ENCODE results near the gene SPOCK1. TPM values are rescaled to one million over a fixed set of nuclear protein-coding genes. Genes with fewer than 3 reads are reported as not detected.

Gene SPOCK1
- total RNA-seq, 1 experiment from 2014 or later: 4.0 TPM

DNA sequence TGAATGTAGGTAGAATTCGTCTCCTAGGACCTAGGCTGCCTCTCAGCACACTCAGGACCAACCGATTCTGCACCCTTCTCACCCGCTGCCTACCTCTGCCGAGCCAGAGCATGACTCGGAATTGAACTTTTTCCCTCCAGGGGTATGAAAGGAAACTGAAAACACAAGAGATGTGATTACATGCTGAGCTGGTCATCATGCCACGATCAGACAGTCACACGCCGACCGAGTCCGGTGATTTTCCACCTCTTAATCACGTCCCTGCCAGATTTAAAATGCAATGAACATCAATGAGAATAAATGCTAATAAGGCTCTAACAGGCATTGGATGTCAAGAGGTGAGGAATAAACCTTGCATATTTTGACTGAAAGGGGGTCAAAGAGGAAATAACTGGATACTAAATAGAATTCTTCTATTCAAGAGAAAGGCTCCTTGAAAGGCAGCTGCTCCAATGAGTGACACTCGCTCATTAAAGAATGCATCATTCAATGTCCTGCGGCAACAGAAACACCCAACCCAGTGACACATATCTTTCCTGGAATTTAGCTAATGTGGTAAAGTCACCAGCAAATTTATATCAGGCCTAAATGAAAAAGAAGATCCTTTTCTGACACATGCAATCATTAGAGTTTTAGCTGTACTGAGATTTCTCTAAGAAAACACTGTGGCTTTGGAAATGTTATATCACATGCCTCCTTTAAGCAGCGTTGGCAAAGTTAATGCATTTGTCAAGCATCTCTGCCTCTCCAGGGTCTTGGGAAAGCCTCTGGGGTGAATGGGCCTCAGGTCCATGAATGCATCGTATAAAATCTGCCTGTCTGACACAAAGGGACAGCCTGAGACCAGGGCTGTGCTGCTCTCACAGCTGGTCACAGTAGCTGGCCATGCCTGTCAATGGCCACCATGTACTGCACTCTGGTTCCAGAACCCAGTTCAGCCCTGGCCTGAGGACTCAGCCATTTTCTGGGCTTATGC, 128.7 kb downstream of the SPOCK1 start:
- peaks cover 6% of the 10 kb centered on the region for H3K4me1 ChIP-seq (ENCODE audit: insufficient read depth, low read length, poor library complexity, severe bottlenecking)
- ChIA-PET CTCF (no interaction called here), POLR2A (ENCODE audit: low non-redundant PET) (interaction anchor here (0.5 kb wide), 1 partner anchor 693 kb away, joined by 4 read pairs; no protein-coding TSS in a partner anchor)
- intact Hi-C loops (cut with micrococcal nuclease; ENCODE audit: unreplicated experiment): no loop called here
- H3K36me3 ChIP-seq (ENCODE audit: insufficient read depth, low read length, poor library complexity, severe bottlenecking): no peaks in the 10 kb centered on the region
- DNase-seq (ENCODE audit: low spot score): no peak
- no peaks in the 10 kb centered on the region for H3K9me3 ChIP-seq (ENCODE audit: low read depth, low read length, poor library complexity, severe bottlenecking)
- H3K27me3 ChIP-seq (replicated peaks; ENCODE audit: insufficient read depth, low read depth, low read length, poor library complexity): peaks cover 6% of the 10 kb centered on the region
- H3K4me3 ChIP-seq (ENCODE audit: low read depth, low read length, poor library complexity, severe bottlenecking): no peak overlapping the region
- no peak for TF ChIP-seq EZH2 (IDR thresholded peaks at IDR 0.05; ENCODE audit: borderline replicate concordance, low read depth, low read length, poor library complexity, severe bottlenecking)
- TF ChIP-seq, protein P1, sequence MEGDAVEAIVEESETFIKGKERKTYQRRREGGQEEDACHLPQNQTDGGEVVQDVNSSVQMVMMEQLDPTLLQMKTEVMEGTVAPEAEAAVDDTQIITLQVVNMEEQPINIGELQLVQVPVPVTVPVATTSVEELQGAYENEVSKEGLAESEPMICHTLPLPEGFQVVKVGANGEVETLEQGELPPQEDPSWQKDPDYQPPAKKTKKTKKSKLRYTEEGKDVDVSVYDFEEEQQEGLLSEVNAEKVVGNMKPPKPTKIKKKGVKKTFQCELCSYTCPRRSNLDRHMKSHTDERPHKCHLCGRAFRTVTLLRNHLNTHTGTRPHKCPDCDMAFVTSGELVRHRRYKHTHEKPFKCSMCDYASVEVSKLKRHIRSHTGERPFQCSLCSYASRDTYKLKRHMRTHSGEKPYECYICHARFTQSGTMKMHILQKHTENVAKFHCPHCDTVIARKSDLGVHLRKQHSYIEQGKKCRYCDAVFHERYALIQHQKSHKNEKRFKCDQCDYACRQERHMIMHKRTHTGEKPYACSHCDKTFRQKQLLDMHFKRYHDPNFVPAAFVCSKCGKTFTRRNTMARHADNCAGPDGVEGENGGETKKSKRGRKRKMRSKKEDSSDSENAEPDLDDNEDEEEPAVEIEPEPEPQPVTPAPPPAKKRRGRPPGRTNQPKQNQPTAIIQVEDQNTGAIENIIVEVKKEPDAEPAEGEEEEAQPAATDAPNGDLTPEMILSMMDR (conservative IDR thresholded peaks at IDR 0.05; ENCODE audit: low read depth, low read length): no peak
- no TSS peak for BruUV-seq (replicated peaks)
- no peak overlapping the region for H3K27ac ChIP-seq (ENCODE audit: low read depth, low read length, poor library complexity, severe bottlenecking)

DNA sequence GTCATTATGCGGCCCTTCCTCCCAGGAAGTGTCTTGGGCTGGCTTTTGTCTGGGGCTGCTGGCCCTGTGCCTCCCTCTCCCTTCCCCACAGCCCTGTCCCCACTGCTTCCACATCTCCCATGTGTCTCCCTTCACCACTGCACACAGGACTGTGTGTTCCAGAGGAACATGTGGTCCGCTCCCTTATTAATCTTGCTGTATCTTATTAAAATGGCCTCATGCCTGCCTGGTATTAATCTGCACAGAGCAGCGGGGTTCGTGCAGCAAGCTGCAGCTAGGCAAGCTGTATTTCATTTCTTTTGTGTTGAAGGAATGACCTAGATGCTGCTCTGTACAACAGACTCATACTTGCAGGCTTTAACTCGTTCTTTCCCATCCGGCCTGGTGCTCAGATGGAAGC, 130.5 kb downstream of the SPOCK1 start:
- no peak for DNase-seq (ENCODE audit: low spot score)
- peaks cover 6% of the 10 kb centered on the region for H3K27me3 ChIP-seq (replicated peaks; ENCODE audit: insufficient read depth, low read depth, low read length, poor library complexity)
- CTCF ChIA-PET: no interaction called here
- no TSS peak for BruUV-seq (replicated peaks)
- intact Hi-C loops (cut with micrococcal nuclease; ENCODE audit: unreplicated experiment): no loop called here
- no peak overlapping the region for H3K4me3 ChIP-seq (ENCODE audit: low read depth, low read length, poor library complexity, severe bottlenecking)
- TF ChIP-seq, protein P1 (conservative IDR thresholded peaks at IDR 0.05; ENCODE audit: low read depth, low read length): no peak
- TF ChIP-seq EZH2 (IDR thresholded peaks at IDR 0.05; ENCODE audit: borderline replicate concordance, low read depth, low read length, poor library complexity, severe bottlenecking): no peak
- H3K4me1 ChIP-seq (ENCODE audit: insufficient read depth, low read length, poor library complexity, severe bottlenecking): peaks cover 1% of the 10 kb centered on the region
- H3K36me3 ChIP-seq (ENCODE audit: insufficient read depth, low read length, poor library complexity, severe bottlenecking): no peaks in the 10 kb centered on the region
- no peaks in the 10 kb centered on the region for H3K9me3 ChIP-seq (ENCODE audit: low read depth, low read length, poor library complexity, severe bottlenecking)
- POLR2A ChIA-PET (ENCODE audit: low non-redundant PET): no interaction called here
- H3K27ac ChIP-seq (ENCODE audit: low read depth, low read length, poor library complexity, severe bottlenecking): no peak overlapping the region

DNA sequence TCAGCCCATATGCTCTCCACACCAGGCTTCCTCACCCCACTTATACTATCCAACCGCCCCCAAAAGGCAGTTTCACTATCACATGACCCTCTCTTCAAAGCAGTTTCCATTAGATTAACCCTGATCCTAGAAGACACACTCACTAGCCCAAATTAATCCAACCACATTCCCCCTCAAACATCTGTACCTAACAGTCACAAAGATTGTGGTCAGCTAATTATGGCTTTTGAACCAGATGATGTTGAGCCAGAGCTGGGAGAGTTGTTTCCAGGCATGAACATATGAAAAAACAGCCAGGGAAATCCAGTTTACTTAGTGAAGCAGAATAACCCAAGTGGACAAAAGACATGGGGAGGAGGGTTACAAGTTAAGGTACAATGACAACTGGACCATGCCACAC, 131.2 kb downstream of the SPOCK1 start:
- intact Hi-C loops (cut with micrococcal nuclease; ENCODE audit: unreplicated experiment): no loop called here
- Histone ChIP-seq H3K27ac (ENCODE audit: low read depth, low read length, poor library complexity, severe bottlenecking) (no peak overlapping the region), H3K9me3 (ENCODE audit: low read depth, low read length, poor library complexity, severe bottlenecking) (no peaks in the 10 kb centered on the region), H3K27me3 (replicated peaks; ENCODE audit: insufficient read depth, low read depth, low read length, poor library complexity) (peaks cover 6% of the 10 kb centered on the region), H3K36me3 (ENCODE audit: insufficient read depth, low read length, poor library complexity, severe bottlenecking) (no peaks in the 10 kb centered on the region), H3K4me3 (ENCODE audit: low read depth, low read length, poor library complexity, severe bottlenecking) (no peak overlapping the region), H3K4me1 (ENCODE audit: insufficient read depth, low read length, poor library complexity, severe bottlenecking) (no peaks in the 10 kb centered on the region)
- DNase-seq (ENCODE audit: low spot score): no peak
- ChIA-PET CTCF (no interaction called here), POLR2A (ENCODE audit: low non-redundant PET) (no interaction called here)
- no TSS peak for BruUV-seq (replicated peaks)
- TF ChIP-seq, protein P1 (conservative IDR thresholded peaks at IDR 0.05; ENCODE audit: low read depth, low read length): no peak
- TF ChIP-seq EZH2 (IDR thresholded peaks at IDR 0.05; ENCODE audit: borderline replicate concordance, low read depth, low read length, poor library complexity, severe bottlenecking): no peak

All from A673 (cell line).